Gastroesophageal sphincter (tissue), 4 donors: ENCODE results near the gene RFTN1. TPM values are rescaled to one million over a fixed set of nuclear protein-coding genes. Genes with fewer than 3 reads are reported as not detected.
A peak's percentile ranks its signal among the peaks of the same experiment; 100 is the strongest.

Experiments used
- ATAC-seq: fragments of 150-250 bp; one replicate; pipeline ENCODE4 v1.9.1; 2016; ENCODE audit warnings: mild to moderate bottlenecking, moderate library complexity
- H3K27ac ChIP-seq, 4 donors: fragments of 200-600 bp; sonication (generic) in 3 of 4; 1 replicate in 3 of 4; 2 replicates in 1 of 4; pipeline ENCODE4 v1.5.1; 2016 to 2019
- H3K27me3 ChIP-seq: fragments of 200-600 bp; sonication (generic); one replicate; pipeline ENCODE4 v1.5.1; 2019
- H3K36me3 ChIP-seq, 2 donors: fragments of 200-600 bp; sonication (generic); one replicate each; pipeline ENCODE4 v1.5.1; 2019; ENCODE audit warnings: control low read depth in 1 of 2
- H3K4me1 ChIP-seq, 3 donors: fragments of 200-600 bp; sonication (generic); 1 replicate in 2 of 3; 2 replicates in 1 of 3; pipeline ENCODE4 v1.5.1; 2016 to 2019; ENCODE audit warnings: control low read depth in 2 of 3
- H3K4me3 ChIP-seq, 2 donors: fragments of 200-600 bp; sonication (generic); one replicate each; pipeline ENCODE4 v1.5.1; 2019; ENCODE audit warnings: mild to moderate bottlenecking in 1 of 2, moderate library complexity in 1 of 2
- H3K9me3 ChIP-seq, 3 donors: fragments of 200-600 bp; sonication (generic); one replicate each; pipeline ENCODE4 v1.5.1; 2017 to 2019; ENCODE audit warnings: control low read depth in 2 of 3
- EP300 ChIP-seq: sonication (generic); formaldehyde crosslinking; IDR thresholded peaks from one replicate; pipeline ENCODE4 v1.6.1; 2017; ENCODE audit warnings: antibody characterized with exemption, mild to moderate bottlenecking
- POLR2A ChIP-seq, 2 donors: fragments of 450-650 bp; IDR thresholded peaks; one replicate each; pipeline ENCODE4 v1.6.1; 2017; ENCODE audit warnings: antibody characterized with exemption in 2 of 2, mild to moderate bottlenecking in 2 of 2, moderate library complexity in 1 of 2
- POLR2AphosphoS5 ChIP-seq: sonication (generic); formaldehyde crosslinking; IDR thresholded peaks from one replicate; pipeline ENCODE4 v1.6.1; 2017; ENCODE audit warnings: antibody characterized with exemption
- WGBS, 2 donors: methylation state at CpG; one replicate each; pipeline ENCODE4 v1.1.5; 2018; ENCODE audit warnings: low coverage in 1 of 2; 5-methylcytosine and 5-hydroxymethylcytosine counted together
- total RNA-seq, 4 donors: library from RNA; depleted of rRNA; stranded (reverse); fragments of >200 nt; gene quantifications; one replicate each; pipeline ENCODE4 v1.1.0, GENCODE V29; 2016
- TF ChIP-seq, protein P1 (sequence below), 4 experiments: fragments of 200-600 bp in 2 of 4; fragments of 450-650 bp in 2 of 4; sonication (generic) in 1 of 4; IDR thresholded peaks; one replicate each; pipeline ENCODE4 v1.5.1; 2017 to 2019; ENCODE audit warnings: antibody characterized with exemption in 4 of 4, mild to moderate bottlenecking in 2 of 4, moderate library complexity in 2 of 4

RFTN1 gene
- total RNA-seq, 4 donors from 2014 or later = 30.6 to 110 (median 68.2) TPM

DNA sequence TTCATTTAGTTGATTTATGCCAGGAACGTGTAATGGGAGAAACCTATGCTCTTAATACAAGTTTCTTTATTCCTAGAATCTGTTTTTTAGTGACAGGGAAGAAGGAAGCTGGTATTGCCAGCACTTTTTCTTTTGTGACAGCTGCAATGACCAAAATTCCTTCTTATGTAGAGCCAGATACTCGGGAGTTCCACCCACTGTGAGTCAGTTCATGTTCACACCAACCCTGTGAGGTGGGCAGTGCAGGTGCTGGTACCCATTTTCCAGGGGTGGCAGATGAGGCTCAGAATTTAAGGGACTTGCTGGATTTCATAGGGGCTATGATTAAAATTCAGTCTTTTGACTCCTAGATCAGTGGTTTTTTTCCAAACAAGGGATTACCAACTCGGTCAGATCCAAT lies 213.8 kb downstream of the RFTN1 start:
- Histone ChIP-seq H3K36me3 (peaks cover 0 to 39% of the 10 kb centered on the region in 2 donors), H3K4me3 (no peak overlapping the region), H3K9me3 (no peaks in the 10 kb centered on the region), H3K27ac (peak overlapping the region in 1 of 4 donors; percentile 2), H3K27me3 (no peaks in the 10 kb centered on the region), H3K4me1 (peaks cover 0 to 12% (median 3%) of the 10 kb centered on the region in 3 donors)
- WGBS, 2 donors = 68 to 83% methylated on average over 3 of the region's 3 CpGs
- ATAC-seq = no peak
- no peak for TF ChIP-seq POLR2A (IDR thresholded peaks at IDR 0.05)
- no peak for TF ChIP-seq POLR2AphosphoS5
- no peak for TF ChIP-seq EP300
- TF ChIP-seq, protein P1, sequence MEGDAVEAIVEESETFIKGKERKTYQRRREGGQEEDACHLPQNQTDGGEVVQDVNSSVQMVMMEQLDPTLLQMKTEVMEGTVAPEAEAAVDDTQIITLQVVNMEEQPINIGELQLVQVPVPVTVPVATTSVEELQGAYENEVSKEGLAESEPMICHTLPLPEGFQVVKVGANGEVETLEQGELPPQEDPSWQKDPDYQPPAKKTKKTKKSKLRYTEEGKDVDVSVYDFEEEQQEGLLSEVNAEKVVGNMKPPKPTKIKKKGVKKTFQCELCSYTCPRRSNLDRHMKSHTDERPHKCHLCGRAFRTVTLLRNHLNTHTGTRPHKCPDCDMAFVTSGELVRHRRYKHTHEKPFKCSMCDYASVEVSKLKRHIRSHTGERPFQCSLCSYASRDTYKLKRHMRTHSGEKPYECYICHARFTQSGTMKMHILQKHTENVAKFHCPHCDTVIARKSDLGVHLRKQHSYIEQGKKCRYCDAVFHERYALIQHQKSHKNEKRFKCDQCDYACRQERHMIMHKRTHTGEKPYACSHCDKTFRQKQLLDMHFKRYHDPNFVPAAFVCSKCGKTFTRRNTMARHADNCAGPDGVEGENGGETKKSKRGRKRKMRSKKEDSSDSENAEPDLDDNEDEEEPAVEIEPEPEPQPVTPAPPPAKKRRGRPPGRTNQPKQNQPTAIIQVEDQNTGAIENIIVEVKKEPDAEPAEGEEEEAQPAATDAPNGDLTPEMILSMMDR (IDR thresholded peaks at IDR 0.05) = no peak

DNA sequence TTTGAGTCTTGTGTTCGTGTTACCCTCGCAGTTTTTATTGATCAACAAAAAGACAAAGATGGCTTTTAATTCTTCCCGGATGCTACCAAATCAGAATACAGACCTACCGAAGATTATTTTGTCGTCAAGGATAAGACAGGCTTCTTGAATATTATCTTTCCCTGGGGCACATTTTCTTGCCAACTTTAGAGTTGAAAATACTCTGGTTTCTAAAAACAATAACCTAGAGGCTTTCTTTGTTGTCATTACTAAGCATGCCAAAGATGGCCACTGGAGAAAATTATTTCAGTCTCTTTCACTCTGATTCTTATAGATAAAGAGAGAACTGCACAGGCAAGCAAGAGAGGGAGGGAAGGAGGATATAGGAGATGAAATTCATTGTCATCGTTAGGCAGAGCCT lies 214.6 kb downstream of the RFTN1 start:
- ATAC-seq = no peak
- Histone ChIP-seq H3K36me3 (peaks cover 0 to 40% of the 10 kb centered on the region in 2 donors), H3K4me1 (peaks cover 0 to 12% (median 3%) of the 10 kb centered on the region in 3 donors), H3K9me3 (no peaks in the 10 kb centered on the region), H3K4me3 (no peak overlapping the region), H3K27ac (peak overlapping the region; percentile 4 to 59 (median 26)), H3K27me3 (no peaks in the 10 kb centered on the region)
- WGBS, 2 donors = 41 to 47% methylated on average over 6 of the region's 6 CpGs
- TF ChIP-seq POLR2AphosphoS5 (no peak), EP300 (no peak), POLR2A (IDR thresholded peaks at IDR 0.05) (no peak)
- TF ChIP-seq, protein P1 (IDR thresholded peaks at IDR 0.05) = no peak

DNA sequence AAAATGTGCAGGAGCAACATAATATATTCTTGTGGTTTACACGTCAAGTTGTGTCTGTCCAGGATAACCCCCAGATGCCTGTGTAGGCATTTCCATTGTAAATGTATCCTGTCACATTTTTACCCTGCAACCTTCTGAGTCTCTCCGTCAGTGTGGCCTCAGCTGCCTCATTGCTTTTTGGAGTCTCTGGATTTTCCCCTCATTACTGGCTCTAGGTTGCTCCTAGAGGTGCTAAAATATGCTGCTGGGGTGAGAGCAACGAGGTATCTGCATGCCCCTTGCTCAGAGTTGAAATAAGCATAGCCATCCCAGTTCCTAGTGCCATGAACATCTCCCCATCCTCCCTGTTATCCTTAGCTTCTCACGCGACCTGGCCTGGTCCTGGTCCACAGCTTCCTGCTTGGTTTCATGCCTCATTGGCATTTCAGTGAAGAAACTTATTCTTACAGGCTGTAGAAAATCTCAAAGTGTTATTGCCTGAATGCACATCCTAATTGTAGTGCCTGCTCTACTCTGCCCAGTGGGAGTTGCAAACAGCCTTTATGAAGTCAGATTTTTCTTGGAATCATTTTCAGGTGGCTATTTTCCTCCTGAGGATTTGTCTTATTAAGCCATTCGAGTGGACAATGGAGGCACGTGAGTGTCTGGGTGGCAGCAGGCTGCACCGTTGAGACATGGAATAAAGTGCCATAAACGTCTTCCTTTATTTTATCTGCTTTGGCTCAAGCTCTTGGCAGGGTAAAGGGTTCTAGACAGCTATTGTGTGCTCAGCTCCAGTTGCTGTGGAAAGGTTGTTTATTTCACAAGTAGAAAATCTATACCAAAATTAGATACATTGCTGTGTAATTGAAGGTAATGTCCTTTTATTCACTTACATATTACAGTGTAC lies 215.3 kb downstream of the RFTN1 start:
- Histone ChIP-seq H3K27me3 (no peaks in the 10 kb centered on the region), H3K27ac (peak overlapping the region; percentile 4 to 59 (median 26)), H3K4me3 (no peak overlapping the region), H3K36me3 (peaks cover 0 to 38% of the 10 kb centered on the region in 2 donors), H3K9me3 (no peaks in the 10 kb centered on the region), H3K4me1 (peaks cover 0 to 12% (median 3%) of the 10 kb centered on the region in 3 donors)
- ATAC-seq = no peak
- TF ChIP-seq, protein P1 (IDR thresholded peaks at IDR 0.05) = no peak
- no peak for TF ChIP-seq POLR2AphosphoS5
- no peak for TF ChIP-seq POLR2A (IDR thresholded peaks at IDR 0.05)
- no peak for TF ChIP-seq EP300
- WGBS, 2 donors = 48 to 55% methylated on average over 6 to 9 of the region's 9 CpGs

DNA sequence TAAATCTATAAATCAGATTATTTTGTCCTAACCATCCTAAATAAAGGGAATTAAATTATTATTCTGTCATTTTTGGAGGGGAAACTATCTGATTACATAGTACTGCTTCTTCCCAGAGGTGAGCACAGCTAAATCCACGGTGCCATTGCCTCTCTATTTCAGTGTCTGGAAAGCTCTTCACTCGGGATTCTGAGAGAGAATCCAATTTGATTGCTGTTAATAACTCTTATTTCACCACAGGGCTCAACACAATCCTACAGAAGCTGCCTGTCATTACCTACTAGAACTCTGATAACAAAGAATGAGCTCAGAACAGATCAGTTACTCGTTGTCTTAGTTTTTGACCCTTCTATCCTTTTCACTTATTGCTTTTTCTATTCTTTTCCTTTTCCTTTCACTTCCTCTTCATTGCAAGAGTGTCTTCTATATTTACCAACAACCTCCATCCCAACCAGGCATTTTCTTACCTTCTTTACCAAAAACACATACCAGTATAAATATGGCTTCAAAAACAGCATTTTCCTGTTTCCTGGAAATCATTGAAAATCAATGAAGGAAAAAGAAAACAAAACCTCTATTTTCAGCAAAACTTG lies 218.1 kb downstream of the RFTN1 start:
- no peak overlapping the region for H3K27ac ChIP-seq
- H3K27me3 ChIP-seq = no peaks in the 10 kb centered on the region
- TF ChIP-seq POLR2A (IDR thresholded peaks at IDR 0.05) = no peak
- TF ChIP-seq EP300 = no peak
- TF ChIP-seq POLR2AphosphoS5 = no peak
- TF ChIP-seq, protein P1 (IDR thresholded peaks at IDR 0.05) = no peak
- no peak overlapping the region for H3K4me3 ChIP-seq
- no peaks in the 10 kb centered on the region for H3K9me3 ChIP-seq
- 81% methylated on average over 3 of the region's 3 CpGs for WGBS, 2 donors
- H3K36me3 ChIP-seq = peaks cover 0 to 16% of the 10 kb centered on the region in 2 donors
- H3K4me1 ChIP-seq = peaks cover 3 to 22% (median 5%) of the 10 kb centered on the region in 3 donors
- ATAC-seq = no peak
